GM18498 (cell line): Measurements from ENCODE around the gene ARL15.
"Not testable (repeated sequence)": the region's sequence is repeated elsewhere in the genome, so short reads cannot be mapped to it uniquely, and the experiment has no call there.

ENCODE experiments used
- ATAC-seq: cut with Tn5 transposase; IDR thresholded peaks from one replicate; pipeline ENCODE4 v1.9.1; 2021; ENCODE audit warnings: mild to moderate bottlenecking, moderate library complexity; ENCODE audit not compliant: unreplicated experiment

ARL15 gene

GRCh38 chr5:54049963-54050362 lies 260.4 kb downstream of the ARL15 start:
- ATAC-seq: no peak

GRCh38 chr5:54049144-54049543 lies 261.2 kb downstream of the ARL15 start:
- ATAC-seq: no peak

- no peak for ATAC-seq
These were observed 265.1 kb downstream of the ARL15 start for GRCh38 chr5:54045077-54045792.

- ATAC-seq: not testable (repeated sequence)
These were observed 266.1 kb downstream of the ARL15 start for GRCh38 chr5:54044276-54044675.

GRCh38 chr5:54040804-54041203 lies 269.6 kb downstream of the ARL15 start:
- no peak for ATAC-seq

- ATAC-seq: no peak
These were observed 270.4 kb downstream of the ARL15 start for GRCh38 chr5:54040018-54040417.

- no peak for ATAC-seq
These were observed 273.2 kb downstream of the ARL15 start for GRCh38 chr5:54037205-54037604.

GRCh38 chr5:54030981-54031380 lies 279.4 kb downstream of the ARL15 start:
- ATAC-seq: no peak

GRCh38 chr5:54024466-54024865 lies 285.9 kb downstream of the ARL15 start:
- no peak for ATAC-seq

GRCh38 chr5:54022223-54022622 lies 288.1 kb downstream of the ARL15 start:
- no peak for ATAC-seq

- ATAC-seq: no peak
These were observed 288.8 kb downstream of the ARL15 start for GRCh38 chr5:54021431-54022164.

GRCh38 chr5:54018438-54018837 lies 291.9 kb downstream of the ARL15 start:
- no peak for ATAC-seq

GRCh38 chr5:54017580-54017979 lies 292.8 kb downstream of the ARL15 start:
- no peak for ATAC-seq

GRCh38 chr5:54013556-54014194 lies 296.7 kb downstream of the ARL15 start:
- ATAC-seq: no peak

- ATAC-seq: no peak
These were observed 300.5 kb downstream of the ARL15 start for GRCh38 chr5:54009828-54010227.

- no peak for ATAC-seq
These were observed 301.0 kb downstream of the ARL15 start for GRCh38 chr5:54009357-54009756.

GRCh38 chr5:54007827-54008777 lies 302.3 kb downstream of the ARL15 start:
- ATAC-seq: no peak

- ATAC-seq: no peak
These were observed 305.7 kb downstream of the ARL15 start for GRCh38 chr5:54004697-54005096.

- ATAC-seq: no peak
These were observed 307.6 kb downstream of the ARL15 start for GRCh38 chr5:54002779-54003178.

- no peak for ATAC-seq
These were observed 308.2 kb downstream of the ARL15 start for GRCh38 chr5:54001976-54002775.
